DOHH2 (cell line): ENCODE data around the gene FPR2.

Source experiments
- H3F3A ChIP-seq: fragments of 200-600 bp; sonication (generic), shearing (Covaris generic); 2 replicates; pipeline ENCODE4 v1.6.0; 2016; ENCODE audit warnings: antibody characterized with exemption, mild to moderate bottlenecking; ENCODE audit not compliant: control insufficient read depth, insufficient read depth
- H3K27ac ChIP-seq: fragments of 200-600 bp; sonication (generic); 2 replicates; pipeline ENCODE4 v1.5.1; 2014; ENCODE audit warnings: low read depth, mild to moderate bottlenecking, low read length, moderate library complexity
- H3K27me3 ChIP-seq: fragments of 200-600 bp; sonication (generic); 2 replicates; pipeline ENCODE4 v1.6.1; 2014; ENCODE audit warnings: mild to moderate bottlenecking, low read length, mixed read lengths; ENCODE audit not compliant: control insufficient read depth
- H3K36me3 ChIP-seq: fragments of 200-600 bp; sonication (generic); 2 replicates; pipeline ENCODE4 v1.6.1; 2014; ENCODE audit warnings: mild to moderate bottlenecking, low read length, moderate library complexity, mixed read lengths; ENCODE audit not compliant: control insufficient read depth
- H3K4me1 ChIP-seq: fragments of 200-600 bp; sonication (generic); 2 replicates; pipeline ENCODE4 v1.6.1; 2014; ENCODE audit warnings: mild to moderate bottlenecking, low read length, mixed read lengths; ENCODE audit not compliant: control insufficient read depth
- H3K4me2 ChIP-seq: fragments of 200-600 bp; sonication (generic); 2 replicates; pipeline ENCODE4 v1.6.0; 2014; ENCODE audit warnings: mild to moderate bottlenecking, low read length, moderate library complexity
- H3K4me3 ChIP-seq: fragments of 200-600 bp; sonication (generic); 2 replicates; pipeline ENCODE4 v1.5.1; 2014; ENCODE audit warnings: mild to moderate bottlenecking, low read length, mixed read lengths
- H3K79me2 ChIP-seq: fragments of 200-600 bp; sonication (generic); 2 replicates; pipeline ENCODE4 v1.6.1; 2014; ENCODE audit warnings: mild to moderate bottlenecking, low read length, mixed read lengths; ENCODE audit not compliant: control insufficient read depth
- H3K9me2 ChIP-seq: fragments of 200-600 bp; sonication (generic); replicated peaks from 2 replicates; pipeline ENCODE4 v1.6.1; 2014; ENCODE audit warnings: mild to moderate bottlenecking, low read length, mixed read lengths; ENCODE audit not compliant: control insufficient read depth
- H3K9me3 ChIP-seq: fragments of 200-600 bp; sonication (generic); 2 replicates; pipeline ENCODE4 v1.6.1; 2014; ENCODE audit warnings: antibody characterized with exemption, low read length, mixed read lengths; ENCODE audit not compliant: control insufficient read depth, insufficient read depth
- H4K20me1 ChIP-seq: fragments of 200-600 bp; sonication (generic); 2 replicates; pipeline ENCODE4 v1.6.0; 2014; ENCODE audit warnings: low read depth, mild to moderate bottlenecking, antibody characterized with exemption, low read length, moderate library complexity; ENCODE audit not compliant: control insufficient read depth, insufficient read depth
- EZH2phosphoT487 ChIP-seq: fragments of 200-600 bp; sonication (generic); IDR thresholded peaks from 2 replicates; pipeline ENCODE4 v1.6.1; 2017; ENCODE audit warnings: borderline replicate concordance, mild to moderate bottlenecking, antibody characterized with exemption, low read length, moderate library complexity, mixed read lengths
- TF ChIP-seq, protein P1 (sequence below): fragments of 200-600 bp; sonication (generic); IDR thresholded peaks from one replicate; pipeline ENCODE4 v1.5.1; 2014; ENCODE audit warnings: antibody characterized with exemption, mild to moderate bottlenecking, low read depth, low read length; ENCODE audit not compliant: poor library complexity, severe bottlenecking

Gene FPR2, protein sequence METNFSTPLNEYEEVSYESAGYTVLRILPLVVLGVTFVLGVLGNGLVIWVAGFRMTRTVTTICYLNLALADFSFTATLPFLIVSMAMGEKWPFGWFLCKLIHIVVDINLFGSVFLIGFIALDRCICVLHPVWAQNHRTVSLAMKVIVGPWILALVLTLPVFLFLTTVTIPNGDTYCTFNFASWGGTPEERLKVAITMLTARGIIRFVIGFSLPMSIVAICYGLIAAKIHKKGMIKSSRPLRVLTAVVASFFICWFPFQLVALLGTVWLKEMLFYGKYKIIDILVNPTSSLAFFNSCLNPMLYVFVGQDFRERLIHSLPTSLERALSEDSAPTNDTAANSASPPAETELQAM

DNA sequence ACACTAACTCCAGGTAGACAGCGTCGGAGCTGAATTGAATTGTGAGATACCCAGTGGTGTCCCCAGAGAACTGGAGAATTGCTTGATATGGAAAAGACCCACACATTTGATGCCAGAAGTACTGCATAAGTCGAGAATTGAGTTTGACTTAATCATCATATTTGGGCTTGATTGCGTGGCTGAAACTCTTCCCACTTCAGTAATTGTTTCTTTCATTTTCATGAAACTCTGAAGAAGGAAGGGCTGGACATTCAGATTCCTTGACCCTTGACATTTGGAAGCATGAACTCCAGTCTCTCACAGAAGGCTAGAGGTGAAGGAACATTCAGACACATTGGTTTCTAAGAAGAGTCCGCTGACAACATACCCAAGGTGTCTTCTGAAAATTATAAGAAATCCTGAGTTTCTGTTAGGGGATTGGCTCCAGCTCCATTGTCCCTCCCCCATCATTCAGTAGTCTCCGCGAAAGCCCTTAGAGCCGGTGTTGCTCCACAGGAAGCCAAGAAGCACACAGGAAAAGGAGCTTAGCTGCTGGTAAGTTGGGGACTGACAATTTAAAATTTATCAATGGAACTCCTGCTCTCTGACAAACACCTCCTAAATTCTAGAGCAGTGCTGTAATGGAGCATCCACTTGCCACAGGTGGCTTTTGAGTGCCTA lies at the start of gene FPR2:
Gene FPR2, plus strand, starts transcription at position 484 of the 660 bp plus-strand sequence. CDS start 7,479 bp downstream, outside the sequence.
- Histone ChIP-seq H3K4me3 (no peak within 1 kb of the TSS), H3K79me2 (no peaks in the 10 kb centered on the region), H3K4me1 (no peaks in the 10 kb centered on the region), H4K20me1 (no peaks in the 10 kb centered on the region), H3K27me3 (no peaks in the 10 kb centered on the region), H3F3A (no peaks in the 10 kb centered on the region), H3K9me3 (peaks cover 3% of the 10 kb centered on the region; the same call in 1 of the 2 replicates), H3K36me3 (no peaks in the 10 kb centered on the region), H3K9me2 (no peaks in the 10 kb centered on the region), H3K4me2 (no peak within 1 kb of the TSS), H3K27ac (no peak within 1 kb of the TSS)
- no peak for TF ChIP-seq EZH2phosphoT487
- TF ChIP-seq, protein P1, sequence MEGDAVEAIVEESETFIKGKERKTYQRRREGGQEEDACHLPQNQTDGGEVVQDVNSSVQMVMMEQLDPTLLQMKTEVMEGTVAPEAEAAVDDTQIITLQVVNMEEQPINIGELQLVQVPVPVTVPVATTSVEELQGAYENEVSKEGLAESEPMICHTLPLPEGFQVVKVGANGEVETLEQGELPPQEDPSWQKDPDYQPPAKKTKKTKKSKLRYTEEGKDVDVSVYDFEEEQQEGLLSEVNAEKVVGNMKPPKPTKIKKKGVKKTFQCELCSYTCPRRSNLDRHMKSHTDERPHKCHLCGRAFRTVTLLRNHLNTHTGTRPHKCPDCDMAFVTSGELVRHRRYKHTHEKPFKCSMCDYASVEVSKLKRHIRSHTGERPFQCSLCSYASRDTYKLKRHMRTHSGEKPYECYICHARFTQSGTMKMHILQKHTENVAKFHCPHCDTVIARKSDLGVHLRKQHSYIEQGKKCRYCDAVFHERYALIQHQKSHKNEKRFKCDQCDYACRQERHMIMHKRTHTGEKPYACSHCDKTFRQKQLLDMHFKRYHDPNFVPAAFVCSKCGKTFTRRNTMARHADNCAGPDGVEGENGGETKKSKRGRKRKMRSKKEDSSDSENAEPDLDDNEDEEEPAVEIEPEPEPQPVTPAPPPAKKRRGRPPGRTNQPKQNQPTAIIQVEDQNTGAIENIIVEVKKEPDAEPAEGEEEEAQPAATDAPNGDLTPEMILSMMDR = no peak

DNA sequence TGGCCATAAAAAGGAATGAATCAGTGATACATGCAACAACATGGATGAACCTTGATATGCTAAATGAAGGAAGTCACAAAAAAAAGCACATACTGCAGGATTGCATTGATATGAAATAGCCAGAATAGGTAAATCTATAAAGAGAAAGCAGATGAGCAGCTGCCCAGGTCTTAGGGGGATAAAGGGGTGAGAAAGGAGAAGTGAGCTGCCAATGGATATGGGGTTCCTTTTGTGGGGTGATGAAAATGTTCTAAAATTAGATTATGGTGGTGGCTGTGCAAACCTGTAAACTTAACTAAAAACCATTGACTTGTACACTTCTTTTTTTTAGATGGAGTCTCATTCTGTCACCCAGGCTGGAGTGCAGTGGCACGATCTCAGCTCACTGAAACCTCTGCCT lies 49.3 kb upstream of the FPR2 start:
- Histone ChIP-seq H3K27me3 (no peaks in the 10 kb centered on the region), H3K79me2 (no peaks in the 10 kb centered on the region), H3F3A (peaks cover 5% of the 10 kb centered on the region; the same call in 1 of the 2 replicates), H3K4me3 (no peak overlapping the region), H3K4me1 (peaks cover 31% of the 10 kb centered on the region), H3K27ac (no peak overlapping the region), H4K20me1 (no peaks in the 10 kb centered on the region), H3K36me3 (peaks cover 6% of the 10 kb centered on the region), H3K9me3 (no peaks in the 10 kb centered on the region), H3K4me2 (peak overlapping the region; percentile 43), H3K9me2 (no peaks in the 10 kb centered on the region)
- no peak for TF ChIP-seq EZH2phosphoT487
- TF ChIP-seq, protein P1 = no peak

DNA sequence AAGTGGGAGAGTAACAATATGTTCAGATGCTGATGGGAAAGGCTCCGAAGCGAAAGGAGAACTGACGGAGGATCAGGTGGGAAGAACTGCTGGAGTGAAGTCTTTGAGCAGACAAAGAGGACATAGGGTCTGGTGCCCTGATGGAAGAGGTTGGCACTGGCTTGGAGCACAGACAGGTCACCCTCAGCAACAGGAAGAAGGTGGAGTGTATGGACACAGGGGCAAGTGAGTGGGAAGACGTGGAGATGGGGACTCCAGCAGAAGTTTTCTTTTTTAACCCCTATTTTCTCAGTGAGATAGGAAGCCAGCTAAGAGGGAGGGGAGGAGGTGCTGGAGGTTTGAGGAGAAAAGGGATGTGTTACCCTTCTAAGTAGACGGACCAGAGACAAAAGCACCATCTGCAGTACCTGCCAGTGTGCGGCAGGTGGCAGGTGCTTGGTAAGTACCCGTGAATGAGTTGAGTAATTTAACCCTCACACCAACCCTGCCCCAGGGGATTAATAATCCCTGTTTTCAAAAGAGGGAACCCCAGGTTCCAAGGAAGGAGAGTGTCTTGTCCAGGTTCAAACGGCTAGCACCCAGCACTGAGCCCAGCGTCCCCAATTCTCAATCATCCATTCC lies 48.4 kb upstream of the FPR2 start:
- Histone ChIP-seq H3K27ac (no peak overlapping the region), H4K20me1 (no peaks in the 10 kb centered on the region), H3K4me1 (peaks cover 31% of the 10 kb centered on the region), H3K9me3 (no peaks in the 10 kb centered on the region), H3F3A (peaks cover 5% of the 10 kb centered on the region; the same call in 1 of the 2 replicates), H3K79me2 (no peaks in the 10 kb centered on the region), H3K9me2 (no peaks in the 10 kb centered on the region), H3K27me3 (no peaks in the 10 kb centered on the region), H3K4me2 (no peak overlapping the region), H3K36me3 (peaks cover 4% of the 10 kb centered on the region), H3K4me3 (no peak overlapping the region)
- no peak for TF ChIP-seq EZH2phosphoT487
- TF ChIP-seq, protein P1 = peak; percentile 65
